ENCODE data around the gene ANKS3. TPM values are rescaled to one million over a fixed set of nuclear protein-coding genes. Genes with fewer than 3 reads are reported as not detected.

ANKS3 gene
- total RNA-seq, 4 donors from 2014 or later: 23.3 to 47.8 (median 27.6) TPM

GRCh38 chr16:4723071-4723767 lies 10.9 kb downstream of the ANKS3 start:
- peaks cover 0 to 85% of the 10 kb centered on the region in 2 donors for H3K36me3 ChIP-seq
- no peak for ATAC-seq
- H3K27me3 ChIP-seq: no peaks in the 10 kb centered on the region
- H3K9me3 ChIP-seq: no peaks in the 10 kb centered on the region
- H3K27ac ChIP-seq: no peak overlapping the region
- H3K4me1 ChIP-seq: no peaks in the 10 kb centered on the region
- H3K4me3 ChIP-seq: no peak overlapping the region
- TF ChIP-seq EP300 (IDR thresholded peaks at IDR 0.05) (no peak), POLR2A (IDR thresholded peaks at IDR 0.05) (no peak), POLR2AphosphoS5 (IDR thresholded peaks at IDR 0.05) (no peak)
- TF ChIP-seq, protein P1, sequence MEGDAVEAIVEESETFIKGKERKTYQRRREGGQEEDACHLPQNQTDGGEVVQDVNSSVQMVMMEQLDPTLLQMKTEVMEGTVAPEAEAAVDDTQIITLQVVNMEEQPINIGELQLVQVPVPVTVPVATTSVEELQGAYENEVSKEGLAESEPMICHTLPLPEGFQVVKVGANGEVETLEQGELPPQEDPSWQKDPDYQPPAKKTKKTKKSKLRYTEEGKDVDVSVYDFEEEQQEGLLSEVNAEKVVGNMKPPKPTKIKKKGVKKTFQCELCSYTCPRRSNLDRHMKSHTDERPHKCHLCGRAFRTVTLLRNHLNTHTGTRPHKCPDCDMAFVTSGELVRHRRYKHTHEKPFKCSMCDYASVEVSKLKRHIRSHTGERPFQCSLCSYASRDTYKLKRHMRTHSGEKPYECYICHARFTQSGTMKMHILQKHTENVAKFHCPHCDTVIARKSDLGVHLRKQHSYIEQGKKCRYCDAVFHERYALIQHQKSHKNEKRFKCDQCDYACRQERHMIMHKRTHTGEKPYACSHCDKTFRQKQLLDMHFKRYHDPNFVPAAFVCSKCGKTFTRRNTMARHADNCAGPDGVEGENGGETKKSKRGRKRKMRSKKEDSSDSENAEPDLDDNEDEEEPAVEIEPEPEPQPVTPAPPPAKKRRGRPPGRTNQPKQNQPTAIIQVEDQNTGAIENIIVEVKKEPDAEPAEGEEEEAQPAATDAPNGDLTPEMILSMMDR (IDR thresholded peaks at IDR 0.05): no peak
- 86 to 98% methylated on average over 12 to 14 of the region's 14 CpGs for WGBS, 2 donors (ENCODE audit: low coverage in 1 of 2)

DNA sequence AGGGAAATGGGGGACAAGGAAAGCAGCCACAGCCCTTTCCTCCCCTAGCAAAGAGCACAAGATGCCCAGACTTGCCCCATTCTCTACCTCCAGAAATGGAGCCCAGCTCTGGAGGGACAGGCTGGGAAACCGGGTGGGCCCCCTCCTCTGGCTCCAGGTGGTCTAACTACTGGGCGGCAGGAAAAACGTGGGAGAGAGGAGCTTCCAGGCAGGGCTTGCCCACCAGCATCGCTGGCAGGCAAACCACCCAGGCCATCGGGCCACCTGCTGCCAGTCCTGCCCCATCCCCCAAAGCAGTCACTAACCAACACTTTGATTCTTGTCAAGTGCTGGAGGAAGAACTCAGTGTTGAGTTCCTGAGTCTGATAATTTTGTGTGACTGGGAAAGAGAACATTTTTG lies 15.6 kb downstream of the ANKS3 start:
- Histone ChIP-seq H3K9me3 (no peaks in the 10 kb centered on the region), H3K36me3 (peaks cover 0 to 74% of the 10 kb centered on the region in 2 donors), H3K4me1 (no peaks in the 10 kb centered on the region), H3K27me3 (no peaks in the 10 kb centered on the region), H3K4me3 (no peak overlapping the region), H3K27ac (no peak overlapping the region)
- WGBS, 2 donors (ENCODE audit: low coverage in 1 of 2): 70 to 75% methylated on average over 3 to 4 of the region's 5 CpGs
- no peak for ATAC-seq
- no peak for TF ChIP-seq EP300 (IDR thresholded peaks at IDR 0.05)
- no peak for TF ChIP-seq POLR2A (IDR thresholded peaks at IDR 0.05)
- TF ChIP-seq, protein P1 (IDR thresholded peaks at IDR 0.05): no peak
- no peak for TF ChIP-seq POLR2AphosphoS5 (IDR thresholded peaks at IDR 0.05)

GRCh38 chr16:4714996-4715395 lies 19.1 kb downstream of the ANKS3 start:
- H3K36me3 ChIP-seq: peaks cover 0 to 87% of the 10 kb centered on the region in 2 donors
- no peak overlapping the region for H3K4me3 ChIP-seq
- WGBS, 2 donors (ENCODE audit: low coverage in 1 of 2): 76 to 89% methylated on average over 2 of the region's 2 CpGs
- TF ChIP-seq POLR2AphosphoS5 (IDR thresholded peaks at IDR 0.05) (no peak), EP300 (IDR thresholded peaks at IDR 0.05) (no peak), POLR2A (IDR thresholded peaks at IDR 0.05) (no peak)
- TF ChIP-seq, protein P1 (IDR thresholded peaks at IDR 0.05): no peak
- H3K4me1 ChIP-seq: no peaks in the 10 kb centered on the region
- H3K27me3 ChIP-seq: no peaks in the 10 kb centered on the region
- no peaks in the 10 kb centered on the region for H3K9me3 ChIP-seq
- no peak overlapping the region for H3K27ac ChIP-seq
- ATAC-seq: no peak

DNA sequence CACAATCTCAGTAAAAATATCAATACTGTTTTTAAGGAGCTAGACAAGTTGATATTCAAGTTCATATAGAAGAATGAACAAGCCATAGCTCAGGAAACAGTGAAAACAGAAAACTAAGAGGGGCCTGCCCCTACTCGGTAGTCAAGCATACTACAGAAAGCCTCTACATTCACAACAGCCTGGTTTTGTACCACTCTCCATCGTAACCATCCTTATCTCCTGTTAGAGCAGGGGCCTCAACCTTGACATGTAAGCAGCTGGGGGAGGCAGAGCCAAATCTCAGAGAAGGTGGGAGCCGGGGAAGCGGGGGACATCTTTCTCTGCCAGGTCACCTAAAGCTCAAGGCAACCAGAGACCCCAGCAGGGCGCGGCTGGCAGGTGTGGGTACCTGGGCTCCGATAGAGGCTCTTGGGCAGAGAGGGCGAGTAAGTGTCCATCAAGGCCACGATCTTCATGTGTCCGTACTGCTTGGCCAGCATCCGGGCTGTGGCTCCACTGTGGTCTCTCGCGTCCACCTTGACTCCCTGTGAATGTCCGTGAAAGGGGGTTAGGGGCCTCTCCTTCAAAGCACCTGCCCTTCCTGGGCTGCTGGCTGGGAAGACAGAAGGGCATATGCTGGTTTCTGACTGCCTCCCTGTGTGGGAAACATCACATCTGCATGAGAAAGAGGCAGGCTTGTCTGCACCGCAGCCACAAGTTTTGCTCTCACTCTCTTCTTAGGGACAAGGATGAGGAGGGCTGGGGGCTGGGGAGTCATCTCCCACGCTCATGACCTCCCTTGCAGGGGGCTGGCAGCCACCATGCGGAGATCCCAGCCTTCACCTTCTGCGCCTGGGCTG lies 20.2 kb downstream of the ANKS3 start:
- ATAC-seq: no peak
- no peaks in the 10 kb centered on the region for H3K9me3 ChIP-seq
- H3K27ac ChIP-seq: no peak overlapping the region
- TF ChIP-seq POLR2A (IDR thresholded peaks at IDR 0.05) (no peak), EP300 (IDR thresholded peaks at IDR 0.05) (no peak)
- TF ChIP-seq, protein P1 (IDR thresholded peaks at IDR 0.05): no peak
- H3K4me3 ChIP-seq: no peak overlapping the region
- no peaks in the 10 kb centered on the region for H3K27me3 ChIP-seq
- 78% methylated on average over 4 to 6 of the region's 18 CpGs for WGBS, 2 donors (ENCODE audit: low coverage in 1 of 2)
- H3K4me1 ChIP-seq: no peaks in the 10 kb centered on the region
- peaks cover 0 to 88% of the 10 kb centered on the region in 2 donors for H3K36me3 ChIP-seq
